ENCODE measurements around the gene SH2B2.

SH2B2 gene

DNA sequence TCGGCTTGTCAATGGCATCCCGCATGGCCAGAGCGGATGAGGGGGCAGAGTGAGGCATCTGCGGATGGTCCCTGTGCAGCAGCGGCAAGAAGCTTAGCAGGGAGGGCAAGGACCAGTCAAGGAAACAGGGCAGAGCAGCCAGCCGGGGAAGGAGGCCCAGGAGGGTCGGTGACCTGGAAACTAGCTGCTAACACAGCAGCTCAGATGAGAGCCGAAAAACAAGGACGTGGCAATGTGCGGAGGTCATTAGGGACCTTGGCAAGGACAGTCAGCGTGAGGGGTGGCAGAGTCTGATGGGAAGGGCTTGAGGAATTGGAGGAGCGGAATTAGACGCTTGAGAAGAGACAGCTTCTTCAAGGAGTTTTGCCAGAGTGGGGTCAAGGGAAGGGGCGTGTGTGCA is 20.1 kb upstream of the SH2B2 start:
- TF ChIP-seq, protein P1, sequence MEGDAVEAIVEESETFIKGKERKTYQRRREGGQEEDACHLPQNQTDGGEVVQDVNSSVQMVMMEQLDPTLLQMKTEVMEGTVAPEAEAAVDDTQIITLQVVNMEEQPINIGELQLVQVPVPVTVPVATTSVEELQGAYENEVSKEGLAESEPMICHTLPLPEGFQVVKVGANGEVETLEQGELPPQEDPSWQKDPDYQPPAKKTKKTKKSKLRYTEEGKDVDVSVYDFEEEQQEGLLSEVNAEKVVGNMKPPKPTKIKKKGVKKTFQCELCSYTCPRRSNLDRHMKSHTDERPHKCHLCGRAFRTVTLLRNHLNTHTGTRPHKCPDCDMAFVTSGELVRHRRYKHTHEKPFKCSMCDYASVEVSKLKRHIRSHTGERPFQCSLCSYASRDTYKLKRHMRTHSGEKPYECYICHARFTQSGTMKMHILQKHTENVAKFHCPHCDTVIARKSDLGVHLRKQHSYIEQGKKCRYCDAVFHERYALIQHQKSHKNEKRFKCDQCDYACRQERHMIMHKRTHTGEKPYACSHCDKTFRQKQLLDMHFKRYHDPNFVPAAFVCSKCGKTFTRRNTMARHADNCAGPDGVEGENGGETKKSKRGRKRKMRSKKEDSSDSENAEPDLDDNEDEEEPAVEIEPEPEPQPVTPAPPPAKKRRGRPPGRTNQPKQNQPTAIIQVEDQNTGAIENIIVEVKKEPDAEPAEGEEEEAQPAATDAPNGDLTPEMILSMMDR (IDR thresholded peaks at IDR 0.05; ENCODE audit: low read depth, low read length, missing control alignments) = no peak
- no peak overlapping the region for H3K4me3 ChIP-seq (replicated peaks; ENCODE audit: low read depth, low read length)
- no peak for DNase-seq (ENCODE audit: extremely low read depth, low read depth)

DNA sequence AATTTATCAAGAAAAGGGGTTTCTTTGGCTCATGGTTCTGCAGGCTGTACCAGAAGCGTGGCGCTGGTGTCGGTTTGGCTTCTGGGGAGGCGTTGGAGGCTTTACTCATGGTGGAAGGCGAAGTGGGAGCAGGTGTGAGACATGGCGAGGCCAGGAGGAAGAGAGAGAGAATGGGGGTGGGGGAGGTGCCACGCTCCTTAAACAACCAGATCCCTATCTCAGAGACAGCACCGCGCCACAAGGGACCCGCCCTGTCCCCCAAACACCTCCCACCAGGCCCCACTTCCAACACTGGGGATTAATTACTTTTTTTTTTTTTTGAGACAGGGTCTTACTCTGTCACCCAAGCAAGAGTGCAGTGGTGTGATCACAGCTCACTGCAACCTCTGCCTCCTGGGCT is 18.0 kb upstream of the SH2B2 start:
- DNase-seq (ENCODE audit: extremely low read depth, low read depth) = no peak
- H3K4me3 ChIP-seq (replicated peaks; ENCODE audit: low read depth, low read length) = no peak overlapping the region
- TF ChIP-seq, protein P1 (IDR thresholded peaks at IDR 0.05; ENCODE audit: low read depth, low read length, missing control alignments) = no peak

DNA sequence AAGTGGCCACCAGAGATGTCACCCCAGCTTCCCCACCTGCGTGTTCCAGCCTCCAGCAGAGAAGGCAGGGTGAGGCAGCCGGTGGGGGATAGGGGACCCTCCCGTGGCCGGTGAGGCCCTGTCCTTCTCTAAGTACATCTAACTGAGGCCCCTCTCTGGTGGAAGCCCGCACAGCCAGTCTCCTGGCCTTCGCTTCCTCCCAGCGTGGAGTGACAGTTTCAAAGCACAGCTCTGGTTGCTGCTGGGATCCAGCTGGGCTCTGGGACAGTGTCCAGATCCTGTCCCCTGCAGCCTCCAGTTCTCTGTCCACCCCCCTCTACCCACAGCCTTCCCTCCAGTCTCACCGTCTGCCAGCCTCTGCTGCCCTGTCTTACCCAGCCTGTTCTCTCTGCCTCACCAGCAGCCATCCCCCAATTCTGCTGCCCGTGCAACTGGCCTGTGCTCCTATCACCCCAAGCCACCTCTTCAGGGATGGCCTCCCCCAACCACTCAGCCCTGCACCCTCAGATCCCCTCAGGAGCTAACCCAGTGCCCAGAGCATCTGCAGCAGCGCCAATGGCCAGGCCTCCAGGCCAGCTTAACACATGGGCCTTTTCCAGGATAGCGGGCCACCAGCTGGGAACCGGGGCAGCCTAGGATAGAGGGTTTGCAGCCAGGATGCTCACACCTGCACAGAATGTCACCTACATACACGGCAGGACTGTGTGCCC is 16.3 kb upstream of the SH2B2 start:
- no peak overlapping the region for H3K4me3 ChIP-seq (replicated peaks; ENCODE audit: low read depth, low read length)
- TF ChIP-seq, protein P1 (IDR thresholded peaks at IDR 0.05; ENCODE audit: low read depth, low read length, missing control alignments) = no peak
- DNase-seq (ENCODE audit: extremely low read depth, low read depth) = no peak

GRCh38 chr7:102271158-102271798 is 15.4 kb upstream of the SH2B2 start:
- no peak for DNase-seq (ENCODE audit: extremely low read depth, low read depth)
- no peak overlapping the region for H3K4me3 ChIP-seq (replicated peaks; ENCODE audit: low read depth, low read length)
- TF ChIP-seq, protein P1 (IDR thresholded peaks at IDR 0.05; ENCODE audit: low read depth, low read length, missing control alignments) = no peak

DNA sequence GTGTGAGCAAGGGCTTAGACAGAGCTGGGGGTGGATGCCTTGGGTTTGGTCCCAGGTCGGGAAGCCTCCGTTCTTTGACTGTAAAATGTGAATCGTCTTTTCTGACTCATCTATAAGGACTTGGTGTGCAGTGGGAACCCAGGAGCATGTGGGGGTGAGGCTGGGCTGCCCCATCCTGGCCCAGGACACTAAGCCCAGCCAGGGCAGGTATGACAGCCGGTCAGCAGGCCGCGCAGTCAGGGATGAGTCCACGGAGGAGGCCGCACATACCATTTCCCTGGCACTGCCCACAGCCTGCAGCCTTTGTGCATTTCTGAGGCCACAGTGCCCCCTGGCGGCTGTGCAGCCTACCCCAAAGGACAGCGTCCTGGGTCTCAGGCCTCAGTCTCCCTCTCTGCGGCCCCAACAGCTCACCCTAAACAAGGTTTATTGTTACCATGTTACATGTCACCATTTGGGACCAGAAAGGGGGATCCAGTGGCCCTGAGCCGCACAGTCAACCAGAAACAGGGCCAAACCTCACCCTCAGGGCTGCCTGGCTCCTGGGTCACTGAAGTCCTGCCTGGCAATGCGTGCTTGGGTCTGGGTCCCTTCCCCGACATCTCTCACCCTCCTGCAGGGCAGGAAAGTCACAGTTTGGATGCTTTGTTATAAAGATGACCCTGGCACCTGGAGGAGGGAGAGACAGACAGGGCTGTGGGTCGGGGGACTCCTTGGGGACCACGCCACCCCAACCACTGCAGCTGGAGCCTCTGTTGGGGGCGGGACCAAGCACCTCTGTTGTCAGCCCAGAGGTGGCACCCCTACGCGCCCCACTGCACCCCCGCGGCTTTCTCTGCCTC is 14.4 kb upstream of the SH2B2 start:
- no peak for DNase-seq (ENCODE audit: extremely low read depth, low read depth)
- TF ChIP-seq, protein P1 (IDR thresholded peaks at IDR 0.05; ENCODE audit: low read depth, low read length, missing control alignments) = peak; percentile 94

GRCh38 chr7:102272917-102273748 is 13.5 kb upstream of the SH2B2 start:
- DNase-seq (ENCODE audit: extremely low read depth, low read depth) = no peak
- TF ChIP-seq, protein P1 (IDR thresholded peaks at IDR 0.05; ENCODE audit: low read depth, low read length, missing control alignments) = no peak
- no peak overlapping the region for H3K4me3 ChIP-seq (replicated peaks; ENCODE audit: low read depth, low read length)

More for the DNA sequence above, 14.4 kb upstream of the SH2B2 start:
- H3K4me3 ChIP-seq (replicated peaks; ENCODE audit: low read depth, low read length) = no peak overlapping the region
